ENCODE data around the gene FER. TPM values are rescaled to one million over a fixed set of nuclear protein-coding genes. Genes with fewer than 3 reads are reported as not detected.

The FER gene
- total RNA-seq, 1 experiment from 2014 or later = 18.0 TPM

DNA sequence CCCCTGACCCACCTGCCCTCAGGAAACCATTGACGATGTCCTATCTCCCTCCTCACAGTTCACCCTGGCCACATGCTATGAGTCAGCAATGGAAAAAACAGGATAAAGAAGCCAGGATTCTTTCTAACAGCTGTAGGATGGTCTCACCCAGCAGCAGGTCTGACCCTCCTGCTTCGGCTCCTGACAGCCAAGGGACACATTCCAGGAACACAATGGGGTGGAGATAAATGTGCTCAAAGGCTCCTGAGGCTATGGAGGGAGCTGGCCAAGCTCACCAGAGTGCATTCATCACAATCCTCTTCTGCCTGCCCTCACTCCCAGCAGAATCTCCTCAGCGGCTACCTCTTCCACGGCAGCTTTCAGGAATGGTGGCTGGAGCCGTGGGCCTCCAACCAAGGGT lies 491.8 kb downstream of the FER start:
- H3K27ac ChIP-seq (ENCODE audit: insufficient read length, low read depth, low read length) = no peak overlapping the region
- Mint-ChIP-seq H3K27ac (no peak overlapping the region), H3K9me3 (peaks cover 8 to 11% of the 10 kb centered on the region in 2 experiments), H3K27me3 (ENCODE audit: low read depth) (no peaks in the 10 kb centered on the region), H3K4me1 (no peaks in the 10 kb centered on the region), H3K4me3 (no peak overlapping the region), H3K36me3 (ENCODE audit: insufficient read depth in 1 of 3, low read depth in 3 of 3) (peaks cover 4 to 5% (median 4%) of the 10 kb centered on the region in 3 experiments; a peak in 3 of 7 replicates)
- H3K14ac ChIP-seq (ENCODE audit: insufficient read depth, low read length) = no peak overlapping the region
- H4K5ac ChIP-seq (ENCODE audit: insufficient read length, low read depth, low read length) = no peak overlapping the region
- no peak overlapping the region for H2AK5ac ChIP-seq (ENCODE audit: insufficient read length, low read length)
- H3K79me2 ChIP-seq (ENCODE audit: insufficient read depth, low read length) = no peaks in the 10 kb centered on the region
- no peak overlapping the region for H3K23ac ChIP-seq (ENCODE audit: insufficient read length, low read depth, low read length)
- no peak overlapping the region for H2BK12ac ChIP-seq (ENCODE audit: insufficient read length, low read depth, low read length)
- H3K4ac ChIP-seq (ENCODE audit: low read depth, low read length) = no peak overlapping the region
- H2BK5ac ChIP-seq (ENCODE audit: insufficient read length, low read length) = no peak overlapping the region
- H2AFZ ChIP-seq (ENCODE audit: low read length) = no peak overlapping the region
- no CpG with 5 or more reads among the region's 5 CpGs for WGBS (ENCODE audit: extremely low coverage, insufficient read length, low lambda C conversion rate)
- H3T11ph ChIP-seq (ENCODE audit: low read length) = no peak overlapping the region
- H3K9ac ChIP-seq (ENCODE audit: extremely low read depth, insufficient read length, low read length) = no peak overlapping the region
- H3K4me1 ChIP-seq (ENCODE audit: insufficient read depth, low read length) = no peaks in the 10 kb centered on the region
- H3K56ac ChIP-seq (ENCODE audit: insufficient read length, low read depth, low read length) = no peak overlapping the region
- no peaks in the 10 kb centered on the region for H3K27me3 ChIP-seq (ENCODE audit: insufficient read depth, low read length)
- TF ChIP-seq, protein P1, sequence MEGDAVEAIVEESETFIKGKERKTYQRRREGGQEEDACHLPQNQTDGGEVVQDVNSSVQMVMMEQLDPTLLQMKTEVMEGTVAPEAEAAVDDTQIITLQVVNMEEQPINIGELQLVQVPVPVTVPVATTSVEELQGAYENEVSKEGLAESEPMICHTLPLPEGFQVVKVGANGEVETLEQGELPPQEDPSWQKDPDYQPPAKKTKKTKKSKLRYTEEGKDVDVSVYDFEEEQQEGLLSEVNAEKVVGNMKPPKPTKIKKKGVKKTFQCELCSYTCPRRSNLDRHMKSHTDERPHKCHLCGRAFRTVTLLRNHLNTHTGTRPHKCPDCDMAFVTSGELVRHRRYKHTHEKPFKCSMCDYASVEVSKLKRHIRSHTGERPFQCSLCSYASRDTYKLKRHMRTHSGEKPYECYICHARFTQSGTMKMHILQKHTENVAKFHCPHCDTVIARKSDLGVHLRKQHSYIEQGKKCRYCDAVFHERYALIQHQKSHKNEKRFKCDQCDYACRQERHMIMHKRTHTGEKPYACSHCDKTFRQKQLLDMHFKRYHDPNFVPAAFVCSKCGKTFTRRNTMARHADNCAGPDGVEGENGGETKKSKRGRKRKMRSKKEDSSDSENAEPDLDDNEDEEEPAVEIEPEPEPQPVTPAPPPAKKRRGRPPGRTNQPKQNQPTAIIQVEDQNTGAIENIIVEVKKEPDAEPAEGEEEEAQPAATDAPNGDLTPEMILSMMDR (conservative IDR thresholded peaks at IDR 0.05) = no peak
- no peak overlapping the region for H2BK15ac ChIP-seq (ENCODE audit: low read depth, low read length)
- H3K18ac ChIP-seq (ENCODE audit: insufficient read length, low read depth, low read length) = no peak overlapping the region
- no peaks in the 10 kb centered on the region for H4K20me1 ChIP-seq (ENCODE audit: control insufficient read depth, insufficient read depth, insufficient read length)
- no peak overlapping the region for H2BK20ac ChIP-seq (ENCODE audit: low read depth, low read length, poor library complexity, severe bottlenecking)
- no peaks in the 10 kb centered on the region for H3K23me2 ChIP-seq (ENCODE audit: insufficient read length, low read depth, low read length, poor library complexity, severe bottlenecking)
- H3K4me2 ChIP-seq (ENCODE audit: insufficient read depth, insufficient read length, low read length) = no peak overlapping the region
- H3K79me1 ChIP-seq (ENCODE audit: insufficient read depth, low read depth, low read length, poor library complexity, severe bottlenecking) = no peaks in the 10 kb centered on the region
- H4K8ac ChIP-seq (replicated peaks; ENCODE audit: insufficient read length, low read depth, low read length) = peak overlapping the region; percentile 60
- no peaks in the 10 kb centered on the region for H3K9me3 ChIP-seq (ENCODE audit: control insufficient read depth, low read depth, low read length)
- no peak overlapping the region for H4K91ac ChIP-seq (ENCODE audit: insufficient read length, low read depth, low read length)
- H2BK120ac ChIP-seq (ENCODE audit: low read depth, low read length, poor library complexity, severe bottlenecking) = no peak overlapping the region
- no peak for DNase-seq
